Stimulated activated naive B cell treated with anti-CD40 and anti-IgM and Interleukin-4, amounts not matched to agents 10 μg/mL and 1 μg/mL and 100 μg/mL, for 72 hours (primary cell): ENCODE results near the gene RUVBL1.
"Not testable (repeated sequence)": the region's sequence is repeated elsewhere in the genome, so short reads cannot be mapped to it uniquely, and the experiment has no call there.

Source experiments
- ATAC-seq, 2 donors: fragments of 150-1000 bp; cut with Tn5 transposase; replicated peaks; 2 replicates each; pipeline ENCODE4 v1.10.0; 2021; ENCODE audit warnings: moderate library complexity in 1 of 2
- DNase-seq: peaks from one replicate; pipeline ENCODE4 v3.0.0; 2021
- H3K27ac Mint-ChIP-seq: one replicate; pipeline ENCODE4 v1.8.0; 2022; ENCODE audit warnings: mild to moderate bottlenecking, mixed read lengths
- H3K27me3 Mint-ChIP-seq, 2 donors: one replicate each; pipeline ENCODE4 v1.8.0; 2022; ENCODE audit warnings: mixed read lengths in 2 of 2
- H3K36me3 Mint-ChIP-seq, 2 donors: one replicate each; pipeline ENCODE4 v1.8.0; 2022; ENCODE audit warnings: mixed read lengths in 2 of 2, mild to moderate bottlenecking in 1 of 2
- H3K4me1 Mint-ChIP-seq, 2 donors: one replicate each; pipeline ENCODE4 v1.8.0; 2022; ENCODE audit warnings: mixed read lengths in 2 of 2, mild to moderate bottlenecking in 1 of 2
- H3K4me3 Mint-ChIP-seq, 2 donors: one replicate each; pipeline ENCODE4 v1.8.0; 2022; ENCODE audit warnings: mild to moderate bottlenecking in 2 of 2, mixed read lengths in 2 of 2, moderate library complexity in 1 of 2
- H3K9me3 Mint-ChIP-seq, 2 donors: one replicate each; pipeline ENCODE4 v1.8.0; 2022; ENCODE audit warnings: mixed read lengths in 2 of 2, mild to moderate bottlenecking in 1 of 2

The RUVBL1 gene

DNA sequence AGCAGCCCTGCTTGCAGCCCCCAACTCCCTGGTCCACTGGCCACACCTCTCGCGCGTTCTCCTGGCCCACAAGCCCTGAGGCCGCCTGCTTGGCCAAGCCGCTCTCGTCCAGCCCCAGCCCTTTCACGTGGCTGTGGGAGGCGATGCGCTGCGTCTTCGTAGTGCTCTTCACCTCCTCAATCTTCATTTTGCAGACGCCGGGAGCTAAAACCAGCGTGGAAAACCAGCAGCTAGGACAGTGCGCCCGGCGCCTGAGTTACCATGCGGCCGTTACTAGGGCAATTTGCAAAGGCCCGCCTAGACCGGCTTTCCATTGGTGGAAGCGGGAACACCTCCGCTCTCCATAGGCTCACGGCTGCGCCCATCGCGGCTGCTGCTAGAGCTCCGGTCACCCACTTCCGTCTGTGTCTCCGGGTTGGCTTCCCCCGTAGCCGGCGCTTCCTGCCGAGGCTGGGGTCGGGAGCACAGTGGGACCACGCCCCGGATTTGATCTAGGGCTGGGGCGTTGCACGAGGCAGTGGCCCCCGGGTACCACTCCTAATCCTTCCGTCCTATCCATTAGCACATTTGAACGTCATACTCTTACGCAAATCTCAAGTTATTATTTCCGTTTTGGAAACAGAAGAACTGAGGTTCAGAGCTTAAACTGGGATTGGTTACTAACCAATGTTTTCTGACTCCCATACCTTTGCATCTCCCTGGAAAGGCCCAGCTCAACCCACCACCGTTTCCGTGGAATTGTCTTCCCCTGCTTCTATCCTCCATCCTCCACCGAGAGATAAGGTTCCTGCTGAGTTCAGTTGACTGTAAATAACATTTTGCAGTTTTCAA lies at the start of gene RUVBL1:
Gene RUVBL1, minus strand, starts transcription at position 275 of the 831 bp plus-strand sequence. Its CDS starts 88 bp downstream, at position 187.
- Mint-ChIP-seq H3K36me3 (peaks cover 16 to 23% of the 10 kb centered on the region in 2 donors), H3K4me1 (peaks cover 15 to 33% of the 10 kb centered on the region in 2 donors), H3K27ac (peak within 1 kb of the TSS; percentile 98), H3K9me3 (peaks cover 3 to 6% of the 10 kb centered on the region in 2 donors), H3K4me3 (peak within 1 kb of the TSS; percentile 98 to 100), H3K27me3 (peaks cover 0 to 5% of the 10 kb centered on the region in 2 donors)
- ATAC-seq (peak; percentile 98 to 99), DNase-seq (peak; percentile 98)

DNA sequence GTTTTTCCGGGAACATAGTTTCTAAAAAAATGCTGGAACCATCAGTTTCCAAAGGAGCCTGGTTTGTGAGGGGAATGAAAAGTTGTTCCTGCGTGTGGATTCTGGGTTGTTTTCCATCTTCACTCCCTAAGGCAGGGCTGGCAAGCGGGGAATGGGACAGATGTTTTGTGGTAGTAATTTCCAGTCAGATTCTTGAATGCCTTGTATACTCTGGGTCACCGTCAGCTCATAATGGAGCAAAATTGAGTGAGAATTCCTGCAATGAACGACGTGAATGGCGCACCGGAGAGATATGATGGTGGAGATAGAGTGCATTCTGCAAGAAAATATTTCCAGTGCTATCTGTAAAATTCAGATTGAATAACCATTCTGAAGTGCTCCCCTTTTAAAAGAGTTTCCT lies 49.6 kb upstream of the RUVBL1 start:
- DNase-seq = no peak
- H3K27me3 Mint-ChIP-seq = no peaks in the 10 kb centered on the region
- no peak overlapping the region for H3K4me3 Mint-ChIP-seq
- H3K27ac Mint-ChIP-seq = no peak overlapping the region
- no peak for ATAC-seq
- peaks cover 19 to 50% of the 10 kb centered on the region in 2 donors for H3K4me1 Mint-ChIP-seq
- H3K36me3 Mint-ChIP-seq = peaks cover 2 to 10% of the 10 kb centered on the region in 2 donors
- H3K9me3 Mint-ChIP-seq = no peaks in the 10 kb centered on the region

DNA sequence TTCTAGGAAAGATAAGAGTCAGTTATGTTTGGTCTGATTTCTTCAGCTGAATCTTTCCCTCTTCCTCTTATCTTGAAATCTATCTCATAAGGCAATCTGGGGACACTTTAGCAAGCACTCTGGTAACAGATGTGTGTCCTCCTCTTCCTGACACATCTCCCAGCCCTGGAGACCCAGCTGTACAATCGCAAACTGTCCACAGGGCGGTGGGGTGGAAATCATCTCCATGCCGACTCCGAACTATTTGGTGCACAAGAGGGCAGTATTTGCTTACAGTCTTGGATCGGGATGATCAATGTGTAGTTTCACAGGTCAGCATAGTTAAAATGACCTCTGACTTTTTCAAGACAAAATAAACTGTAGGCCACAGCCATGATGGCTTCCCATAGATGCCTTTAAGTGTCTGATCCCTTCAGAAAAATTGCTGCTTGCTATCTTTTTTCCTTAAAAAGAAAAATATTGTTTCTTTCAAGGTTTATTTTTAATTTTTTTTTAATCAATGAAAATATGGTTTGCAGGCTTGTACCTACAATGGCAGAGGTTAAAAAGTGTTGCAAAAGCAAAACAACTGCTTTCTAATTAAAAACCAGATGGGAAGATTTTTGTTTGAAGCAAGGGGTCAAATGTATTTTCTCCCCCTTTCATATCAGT lies 47.4 kb upstream of the RUVBL1 start:
- Mint-ChIP-seq H3K4me3 (no peak overlapping the region), H3K36me3 (peaks cover 5 to 19% of the 10 kb centered on the region in 2 donors), H3K27me3 (no peaks in the 10 kb centered on the region), H3K27ac (no peak overlapping the region), H3K4me1 (peaks cover 29 to 51% of the 10 kb centered on the region in 2 donors), H3K9me3 (no peaks in the 10 kb centered on the region)
- DNase-seq = no peak
- peak in 1 of 2 donors; percentile 48 for ATAC-seq

DNA sequence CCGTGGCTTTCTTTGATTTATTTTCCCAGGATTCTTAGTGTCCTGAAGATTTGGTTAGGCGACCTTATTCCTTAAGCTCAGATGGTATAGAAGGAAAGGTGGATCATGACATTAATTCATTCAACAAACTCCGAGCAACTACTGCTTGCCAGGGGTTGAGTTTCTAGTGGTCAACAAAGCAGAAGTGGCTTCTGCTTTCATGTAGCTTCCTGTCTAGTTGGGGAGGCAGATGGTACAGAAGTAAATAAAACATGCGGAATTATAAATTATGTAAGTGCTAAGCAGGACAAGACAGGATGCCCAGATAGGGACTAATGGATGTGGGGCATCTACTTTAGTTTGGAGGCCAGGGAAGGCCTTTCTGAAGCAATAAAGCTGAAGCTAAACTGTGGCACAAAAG lies 45.2 kb upstream of the RUVBL1 start:
- Mint-ChIP-seq H3K36me3 (peaks cover 14 to 35% of the 10 kb centered on the region in 2 donors), H3K4me1 (peaks cover 31 to 39% of the 10 kb centered on the region in 2 donors), H3K4me3 (no peak overlapping the region), H3K27ac (no peak overlapping the region), H3K9me3 (no peaks in the 10 kb centered on the region), H3K27me3 (no peaks in the 10 kb centered on the region)
- DNase-seq (no peak), ATAC-seq (no peak)

DNA sequence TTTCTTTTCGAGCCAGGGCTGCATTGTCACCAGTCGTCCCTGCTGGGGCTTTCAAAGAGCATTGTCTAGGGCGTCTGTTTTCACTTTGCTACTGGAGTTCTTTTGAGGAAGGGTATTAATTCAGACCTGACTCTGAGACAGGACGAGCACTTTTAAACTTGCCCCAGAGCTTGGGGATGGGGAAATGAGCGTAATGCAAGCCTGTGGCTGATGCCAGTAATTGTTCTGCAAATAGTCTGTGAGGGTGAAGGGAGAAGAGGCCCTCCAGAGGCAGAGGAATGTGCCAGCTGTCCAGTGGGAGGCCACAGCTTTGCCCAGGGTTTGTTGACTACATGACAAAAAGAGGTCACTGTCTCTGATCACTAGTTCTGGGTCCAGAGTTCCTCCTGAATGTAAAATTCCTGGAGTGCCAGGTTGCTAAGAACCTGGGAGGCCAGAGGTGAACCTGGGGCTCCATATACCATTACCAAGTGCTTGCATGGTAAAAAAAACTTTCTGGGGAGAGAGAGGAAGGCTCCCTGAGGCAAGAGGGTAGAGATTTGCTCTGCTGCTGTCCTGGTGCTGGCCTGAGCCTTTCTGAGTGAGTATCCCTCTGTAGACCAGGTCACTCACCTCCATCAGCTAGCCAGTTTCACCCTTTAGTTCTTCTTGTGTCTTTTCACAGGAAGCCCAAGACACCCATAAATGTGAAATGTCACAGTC lies 44.5 kb upstream of the RUVBL1 start:
- Mint-ChIP-seq H3K9me3 (no peaks in the 10 kb centered on the region), H3K27me3 (no peaks in the 10 kb centered on the region), H3K4me1 (peaks cover 27 to 35% of the 10 kb centered on the region in 2 donors), H3K27ac (no peak overlapping the region), H3K36me3 (peaks cover 14 to 37% of the 10 kb centered on the region in 2 donors), H3K4me3 (no peak overlapping the region)
- DNase-seq (no peak), ATAC-seq (no peak)

DNA sequence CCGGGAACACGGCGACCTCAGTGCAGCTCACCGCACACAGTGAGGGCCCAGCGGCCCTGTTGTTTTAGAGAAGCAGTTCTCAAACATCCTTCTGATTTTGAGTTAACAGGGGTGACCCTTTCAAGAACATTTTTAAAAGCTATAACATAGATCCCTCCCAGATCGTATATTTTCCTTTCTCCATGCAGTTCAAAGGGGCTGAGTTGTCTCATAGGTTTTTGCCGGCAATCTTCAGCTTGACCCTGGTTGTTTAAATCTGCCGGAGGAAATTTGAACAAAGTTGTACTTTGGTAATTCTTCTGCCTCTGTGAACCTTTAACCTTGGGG lies 44.0 kb upstream of the RUVBL1 start:
- Mint-ChIP-seq H3K9me3 (no peaks in the 10 kb centered on the region), H3K36me3 (peaks cover 14 to 38% of the 10 kb centered on the region in 2 donors), H3K27me3 (no peaks in the 10 kb centered on the region), H3K4me3 (no peak overlapping the region), H3K4me1 (peaks cover 27 to 35% of the 10 kb centered on the region in 2 donors), H3K27ac (no peak overlapping the region)
- ATAC-seq = no peak
- DNase-seq = no peak

DNA sequence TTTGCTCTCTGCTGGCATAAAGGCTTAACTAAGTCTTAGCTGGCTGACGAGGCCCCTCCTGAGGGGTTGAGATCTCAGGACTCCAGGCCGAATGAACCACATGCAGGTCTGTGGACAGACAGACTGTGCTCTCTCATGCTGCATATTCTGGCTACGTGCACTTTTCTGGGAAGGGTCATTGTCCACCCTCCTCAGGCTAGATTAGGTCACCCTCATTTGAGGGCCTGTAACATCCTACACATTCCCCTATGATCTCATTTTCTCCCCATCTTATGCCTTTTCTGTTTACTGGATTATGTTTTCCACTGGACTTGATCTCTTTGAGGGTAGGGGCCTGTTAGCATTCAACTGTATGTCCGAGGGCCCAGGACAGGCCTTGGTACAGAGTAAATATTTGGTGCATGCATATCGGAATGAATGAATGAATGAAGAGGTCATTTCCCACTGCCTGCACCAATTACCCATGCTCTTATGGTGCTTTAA lies 43.4 kb upstream of the RUVBL1 start:
- no peak for ATAC-seq

DNA sequence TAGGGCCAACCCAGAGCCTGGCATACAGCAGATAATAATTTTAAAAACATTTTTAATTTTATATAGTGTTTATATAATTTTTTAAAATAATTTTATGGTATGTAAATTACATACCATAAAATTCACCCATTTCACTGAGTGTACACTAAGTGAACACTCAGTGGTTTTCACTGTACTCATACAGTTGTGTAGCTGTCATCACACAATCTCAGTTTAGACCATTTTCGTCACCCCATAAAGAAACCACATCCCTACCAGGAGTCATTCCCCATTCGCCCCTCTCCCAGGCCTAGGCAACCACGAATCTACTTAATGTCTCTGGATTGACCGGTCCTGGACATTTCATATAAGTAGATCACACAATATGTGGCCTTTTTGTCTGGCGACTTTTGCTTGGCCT lies 39.8 kb upstream of the RUVBL1 start:
- peaks cover 26 to 59% of the 10 kb centered on the region in 2 donors for H3K36me3 Mint-ChIP-seq
- DNase-seq (no peak), ATAC-seq (no peak)
- H3K9me3 Mint-ChIP-seq = no peaks in the 10 kb centered on the region
- no peak overlapping the region for H3K4me3 Mint-ChIP-seq
- no peaks in the 10 kb centered on the region for H3K27me3 Mint-ChIP-seq
- peaks cover 21 to 27% of the 10 kb centered on the region in 2 donors for H3K4me1 Mint-ChIP-seq
- no peak overlapping the region for H3K27ac Mint-ChIP-seq

More for the DNA sequence above, 43.4 kb upstream of the RUVBL1 start:
- Mint-ChIP-seq H3K9me3 (no peaks in the 10 kb centered on the region), H3K4me1 (peaks cover 27 to 35% of the 10 kb centered on the region in 2 donors), H3K4me3 (no peak overlapping the region), H3K27me3 (no peaks in the 10 kb centered on the region), H3K27ac (no peak overlapping the region), H3K36me3 (peaks cover 18 to 43% of the 10 kb centered on the region in 2 donors)
- no peak for DNase-seq

DNA sequence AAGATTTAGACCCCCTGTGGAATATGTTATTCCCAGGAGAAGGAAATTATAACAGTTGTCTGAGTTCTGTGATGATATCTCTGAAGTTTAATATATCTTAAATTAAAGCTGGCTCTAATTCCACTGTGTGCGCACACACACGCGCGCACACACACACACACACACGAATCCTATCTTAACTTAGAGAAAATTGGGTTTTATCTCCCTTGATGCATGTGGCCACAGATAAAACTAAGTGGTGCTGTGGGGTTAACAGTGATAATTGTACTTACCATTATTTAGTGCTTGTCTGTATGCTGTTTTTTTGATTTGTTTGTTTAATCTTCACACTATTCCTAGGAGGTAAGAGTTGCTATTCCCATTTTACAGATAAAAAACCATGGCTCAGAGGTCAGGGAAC lies 37.0 kb upstream of the RUVBL1 start:
- Mint-ChIP-seq H3K27me3 (no peaks in the 10 kb centered on the region), H3K9me3 (peaks cover 2 to 10% of the 10 kb centered on the region in 2 donors), H3K4me3 (no peak overlapping the region), H3K27ac (no peak overlapping the region), H3K36me3 (peaks cover 44 to 74% of the 10 kb centered on the region in 2 donors), H3K4me1 (peaks cover 12 to 21% of the 10 kb centered on the region in 2 donors)
- ATAC-seq (no peak), DNase-seq (no peak)

DNA sequence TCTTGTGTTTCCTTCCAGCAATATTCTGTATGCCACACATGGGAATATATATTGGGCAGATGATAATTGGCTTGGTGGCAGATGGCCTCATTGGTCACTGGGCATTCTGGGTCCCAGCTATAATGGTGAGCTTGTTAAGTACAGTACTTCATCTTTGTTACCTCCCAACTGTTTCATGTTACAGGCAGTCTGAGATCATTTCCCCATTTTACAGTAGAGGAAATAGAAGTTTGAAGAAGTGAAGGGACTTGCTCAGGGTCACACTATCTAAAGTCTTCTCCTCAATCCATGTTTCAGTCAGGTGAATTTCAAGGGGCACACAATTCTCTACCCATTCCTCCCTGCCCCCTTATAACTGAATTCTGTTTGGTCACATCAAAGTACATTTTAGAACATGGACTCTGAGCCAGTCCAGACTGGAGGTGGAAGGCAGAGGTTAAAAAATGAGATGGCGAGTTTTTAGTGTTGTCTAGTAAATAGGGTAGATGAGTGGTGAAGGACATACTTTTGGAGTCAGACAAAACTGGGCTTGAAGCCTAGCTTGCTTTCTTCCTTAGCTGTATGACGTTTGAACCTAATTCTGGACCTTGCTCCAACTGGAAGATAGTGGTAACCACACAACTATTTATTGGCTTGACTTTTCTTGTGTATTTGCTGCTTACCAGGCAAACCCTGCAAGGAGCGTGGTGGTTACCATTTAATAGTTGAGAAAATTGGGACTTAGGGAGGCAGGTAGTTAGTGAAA lies 32.2 kb upstream of the RUVBL1 start:
- peaks cover 34 to 47% of the 10 kb centered on the region in 2 donors for H3K36me3 Mint-ChIP-seq
- no peak overlapping the region for H3K27ac Mint-ChIP-seq
- H3K4me3 Mint-ChIP-seq = no peak overlapping the region
- peaks cover 10 to 20% of the 10 kb centered on the region in 2 donors for H3K9me3 Mint-ChIP-seq
- H3K27me3 Mint-ChIP-seq = no peaks in the 10 kb centered on the region
- peaks cover 23 to 26% of the 10 kb centered on the region in 2 donors for H3K4me1 Mint-ChIP-seq
- no peak for ATAC-seq
- DNase-seq = no peak

DNA sequence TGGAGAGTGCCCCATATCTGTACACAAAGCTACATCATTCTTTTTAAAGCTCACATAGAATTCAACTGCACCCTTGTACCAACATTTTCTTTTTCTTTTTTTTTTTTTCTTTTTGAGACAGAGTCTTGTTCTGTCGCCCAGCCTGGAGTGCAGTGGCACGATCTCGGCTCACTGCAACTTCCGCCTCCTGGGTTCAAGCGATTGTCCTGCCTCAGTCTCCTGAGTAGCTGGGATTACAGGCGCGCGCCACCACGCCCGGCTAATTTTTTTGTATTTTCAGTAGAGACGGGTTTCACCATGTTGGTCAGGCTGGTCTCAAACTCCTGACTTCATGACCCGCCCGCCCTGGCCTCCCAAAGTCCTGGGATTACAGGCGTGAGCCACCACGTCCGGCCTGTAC lies 30.7 kb upstream of the RUVBL1 start:
- not testable (repeated sequence) for H3K27me3 Mint-ChIP-seq

DNA sequence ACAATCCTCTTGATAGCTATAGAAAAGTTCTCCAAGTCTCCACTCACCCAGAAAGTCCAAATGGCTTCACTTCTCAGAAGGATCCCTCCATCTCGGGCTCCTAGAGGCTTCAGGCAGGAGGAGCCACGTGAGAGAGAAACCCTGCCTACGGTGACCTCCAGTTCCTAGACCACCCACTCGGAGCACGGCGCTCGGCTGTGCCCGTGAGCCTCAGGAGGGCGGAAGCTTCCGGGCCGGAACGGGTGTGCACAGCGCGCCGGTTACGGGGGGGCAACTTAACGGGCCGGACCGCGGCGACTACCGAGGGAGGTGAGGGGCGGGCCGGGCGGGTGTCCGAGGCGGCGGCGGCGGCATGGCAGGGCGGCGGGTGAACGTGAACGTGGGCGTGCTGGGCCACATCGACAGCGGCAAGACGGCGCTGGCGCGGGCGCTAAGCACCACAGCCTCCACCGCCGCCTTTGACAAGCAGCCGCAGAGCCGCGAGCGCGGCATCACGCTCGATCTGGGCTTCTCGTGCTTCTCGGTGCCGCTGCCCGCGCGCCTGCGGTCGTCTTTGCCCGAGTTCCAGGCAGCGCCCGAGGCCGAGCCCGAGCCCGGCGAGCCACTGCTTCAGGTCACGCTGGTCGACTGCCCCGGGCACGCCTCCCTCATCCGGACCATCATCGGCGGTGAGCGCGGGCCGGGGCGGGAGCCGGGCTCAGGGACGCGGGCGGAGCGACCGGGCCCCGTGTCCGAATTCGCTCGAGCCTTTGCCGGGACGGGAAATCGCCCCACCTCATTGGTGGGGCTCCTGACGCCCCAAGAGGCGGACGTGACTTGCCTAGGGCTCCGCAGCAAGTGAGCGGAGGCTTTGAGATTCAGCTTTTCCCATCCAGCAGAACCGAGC lies 29.8 kb upstream of the RUVBL1 start, which contains the start of gene EEFSEC:
Gene EEFSEC, plus strand, starts transcription at position 326 of the 886 bp plus-strand sequence. Its CDS starts 27 bp downstream, at position 353.
- peaks cover 21 to 23% of the 10 kb centered on the region in 2 donors for H3K4me1 Mint-ChIP-seq
- H3K27ac Mint-ChIP-seq = peak within 1 kb of the TSS; percentile 98
- no peaks in the 10 kb centered on the region for H3K27me3 Mint-ChIP-seq
- H3K9me3 Mint-ChIP-seq = peaks cover 10 to 20% of the 10 kb centered on the region in 2 donors
- peak; percentile 91 for DNase-seq
- peak within 1 kb of the TSS; percentile 91 to 95 for H3K4me3 Mint-ChIP-seq
- peaks cover 25 to 33% of the 10 kb centered on the region in 2 donors for H3K36me3 Mint-ChIP-seq
- ATAC-seq = peak; percentile 93 to 96

More for the DNA sequence above, 30.7 kb upstream of the RUVBL1 start:
- Mint-ChIP-seq H3K27ac (peak overlapping the region; percentile 98), H3K36me3 (peaks cover 30 to 38% of the 10 kb centered on the region in 2 donors), H3K4me1 (peaks cover 22 to 23% of the 10 kb centered on the region in 2 donors), H3K9me3 (peaks cover 10 to 20% of the 10 kb centered on the region in 2 donors), H3K4me3 (peak overlapping the region; percentile 91 to 95)
- not testable (repeated sequence) for ATAC-seq, DNase-seq
